Activated T-cell treated with anti-CD3 and anti-CD28 coated beads for 48 hours (primary cell): Measurements from ENCODE around the gene LTBP1.
"Not testable (repeated sequence)": the region's sequence is repeated elsewhere in the genome, so short reads cannot be mapped to it uniquely, and the experiment has no call there.

Experiments used
- DNase-seq: peaks from one replicate; pipeline ENCODE4 v3.0.0-alpha.2; 2020; ENCODE audit warnings: low read depth

LTBP1 gene

GRCh38 chr2:33430077-33430476 lies 483.3 kb downstream of the LTBP1 start:
- no peak for DNase-seq

DNA sequence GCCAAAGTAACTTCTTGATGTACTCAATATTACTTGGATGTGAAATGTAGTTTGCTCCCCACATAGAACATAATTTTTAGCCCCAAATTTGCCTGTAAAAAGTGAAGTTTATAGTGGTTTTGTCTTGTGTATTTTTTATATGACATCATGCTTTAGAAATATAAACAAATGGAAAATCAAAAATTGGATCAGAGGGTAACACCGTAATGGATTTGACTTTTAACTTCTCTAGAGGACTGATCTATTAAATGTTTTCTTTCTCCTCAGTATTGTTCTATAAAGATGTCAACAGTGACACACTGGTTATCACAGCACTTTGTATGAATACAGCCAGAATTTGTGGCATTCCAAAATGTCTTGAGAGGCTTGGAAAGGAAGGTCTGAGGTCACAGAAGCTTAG lies 484.1 kb downstream of the LTBP1 start:
- DNase-seq: no peak

DNA sequence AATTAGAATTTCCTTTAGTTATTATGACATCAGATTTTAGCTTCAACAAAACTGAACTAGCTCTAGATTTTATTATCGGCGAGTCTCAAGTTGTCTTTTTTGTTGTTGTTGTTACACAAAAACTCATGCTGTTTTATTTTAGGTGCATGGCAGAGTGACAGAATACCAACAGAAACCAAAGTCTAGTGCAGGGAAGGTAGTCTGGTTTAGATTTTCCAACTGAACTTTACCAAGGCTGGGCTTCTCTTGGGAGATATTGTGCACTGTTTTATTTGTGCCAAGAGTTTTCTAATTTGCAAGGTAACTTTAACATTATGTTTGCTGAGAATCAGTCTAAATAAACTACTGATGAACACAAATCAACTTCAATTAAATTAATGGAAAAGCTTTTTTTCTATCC lies 486.1 kb downstream of the LTBP1 start:
- no peak for DNase-seq

GRCh38 chr2:33433279-33434235 lies 486.8 kb downstream of the LTBP1 start:
- no peak for DNase-seq

GRCh38 chr2:33435518-33435917 lies 488.8 kb downstream of the LTBP1 start:
- no peak for DNase-seq

GRCh38 chr2:33436083-33436482 lies 489.3 kb downstream of the LTBP1 start:
- DNase-seq: no peak

GRCh38 chr2:33437297-33437696 lies 490.5 kb downstream of the LTBP1 start:
- no peak for DNase-seq

DNA sequence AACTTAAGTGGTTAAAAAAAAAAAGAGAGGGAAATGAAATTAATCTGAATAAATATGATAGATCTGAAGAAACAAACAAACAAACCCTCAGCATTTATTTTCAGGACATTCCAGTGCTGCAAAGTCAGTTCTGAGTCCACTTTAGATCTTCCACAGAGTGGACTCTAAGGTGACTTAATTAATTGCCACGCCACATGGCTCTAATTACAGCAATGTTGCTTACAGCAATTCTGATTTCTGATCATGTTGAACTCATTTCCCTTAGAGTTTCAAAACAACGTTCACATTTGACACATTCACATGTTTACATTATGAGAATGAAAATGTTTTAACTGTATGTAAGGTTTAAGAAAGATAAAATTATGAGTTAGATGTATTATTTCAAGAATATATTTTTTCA lies 491.1 kb downstream of the LTBP1 start:
- DNase-seq: no peak

DNA sequence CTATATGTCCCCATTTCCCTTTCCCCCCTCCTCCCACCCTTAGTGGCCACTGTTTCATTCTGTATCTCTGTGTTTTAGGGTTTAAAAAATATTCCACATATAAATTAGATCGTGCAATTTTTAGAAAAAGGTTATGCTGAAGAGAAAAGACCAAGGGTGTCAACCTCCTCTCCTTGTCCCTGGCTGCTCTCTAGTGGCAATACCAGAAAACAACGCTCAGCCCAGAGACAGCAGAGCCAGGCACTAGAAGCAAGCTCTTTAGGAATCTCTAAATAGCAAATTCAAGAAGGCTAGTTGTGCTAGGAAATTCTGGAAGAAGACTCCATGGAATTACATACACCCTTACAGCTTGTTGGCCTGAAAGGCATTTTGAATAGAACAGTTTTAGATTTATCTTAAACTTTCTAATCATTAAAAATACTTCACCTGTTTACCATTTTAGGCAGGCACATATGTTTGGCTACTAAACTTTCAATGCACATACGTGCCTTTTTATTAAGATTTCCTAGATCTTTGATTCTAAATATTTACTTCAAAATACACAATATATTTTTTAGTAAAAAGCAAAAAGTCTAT lies 494.6 kb downstream of the LTBP1 start:
- DNase-seq: no peak

GRCh38 chr2:33442052-33442451 lies 495.3 kb downstream of the LTBP1 start:
- not testable (repeated sequence) for DNase-seq

DNA sequence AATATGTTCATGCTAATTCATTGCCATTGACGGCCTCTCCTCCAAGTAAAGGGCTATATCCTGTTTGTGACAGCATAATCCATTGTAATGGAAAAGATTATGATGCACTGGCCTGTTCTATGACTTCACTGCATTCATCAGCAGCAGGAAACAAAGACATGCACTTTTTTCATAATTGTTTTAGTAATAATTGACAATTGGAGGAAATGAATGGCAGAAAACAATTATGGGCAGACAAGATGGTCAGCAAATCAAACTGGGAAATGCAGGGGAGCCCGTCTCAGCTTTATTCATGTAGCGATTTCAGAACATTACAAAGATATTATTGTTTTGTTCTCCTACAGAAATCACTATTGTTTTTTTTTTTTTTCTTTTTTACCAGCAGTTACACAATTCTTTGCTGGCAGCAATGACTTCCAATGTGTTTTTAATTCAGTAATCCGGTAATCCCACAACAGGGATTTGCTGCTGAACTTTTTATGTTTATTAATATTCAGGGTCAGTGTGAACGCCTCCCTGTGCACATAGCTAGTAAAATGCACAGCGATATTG lies 495.9 kb downstream of the LTBP1 start:
- DNase-seq: no peak

DNA sequence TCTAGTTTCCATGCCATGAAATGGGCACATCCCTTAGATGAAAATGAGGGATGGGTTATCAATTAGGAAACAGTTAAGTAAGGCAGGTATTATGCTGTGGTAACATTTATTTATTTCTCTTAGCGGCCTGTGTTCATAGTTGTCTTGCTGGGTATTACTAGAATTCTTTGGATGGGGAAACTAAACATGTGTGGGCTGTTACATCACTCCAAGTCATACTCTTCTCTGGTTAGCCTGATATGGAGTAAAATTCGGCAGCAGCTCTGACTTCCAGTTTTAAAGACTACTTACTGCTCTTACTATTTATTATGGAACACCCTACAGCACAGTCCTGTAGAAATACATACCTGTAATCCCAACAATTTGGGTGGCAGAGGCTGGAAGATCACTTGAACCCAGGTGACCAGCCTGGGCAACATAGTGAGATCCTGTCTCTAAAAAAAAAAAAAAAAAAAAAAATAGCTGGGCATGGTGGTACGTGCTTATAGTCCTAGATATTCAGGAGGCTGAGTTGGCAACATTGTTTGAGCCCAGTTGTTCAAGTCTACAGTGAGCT lies 496.6 kb downstream of the LTBP1 start:
- DNase-seq: no peak

- no peak for DNase-seq
Observed at GRCh38 chr2:33444967-33445366, 498.2 kb downstream of the LTBP1 start.

- DNase-seq: no peak
Observed at GRCh38 chr2:33448220-33448899, 501.6 kb downstream of the LTBP1 start.
